Stimulated activated CD8-positive, alpha-beta memory T cell treated with anti-CD3 and anti-CD28 coated beads, Interleukin-2, amount 100 ng/mL, for 1 hour (primary cell): ENCODE data around the gene ZBTB46.

ENCODE experiments used
- DNase-seq, 2 donors: peaks; one replicate each; pipeline ENCODE4 v3.0.0-alpha.2; 2020; ENCODE audit warnings: low read depth in 2 of 2

The ZBTB46 gene

GRCh38 chr20:63746751-63747315 lies 84.2 kb downstream of the ZBTB46 start:
- no peak for DNase-seq

- DNase-seq = no peak
Observed at GRCh38 chr20:63745961-63746731, 84.9 kb downstream of the ZBTB46 start.

- DNase-seq = no peak
Observed at GRCh38 chr20:63745424-63745805, 85.6 kb downstream of the ZBTB46 start.

GRCh38 chr20:63744574-63745423 lies 86.3 kb downstream of the ZBTB46 start:
- no peak for DNase-seq

GRCh38 chr20:63744158-63744557 lies 86.9 kb downstream of the ZBTB46 start:
- DNase-seq = no peak

- no peak for DNase-seq
Observed at GRCh38 chr20:63743210-63743970, 87.7 kb downstream of the ZBTB46 start.

GRCh38 chr20:63742381-63743024 lies 88.6 kb downstream of the ZBTB46 start:
- no peak for DNase-seq

- no peak for DNase-seq
Observed at GRCh38 chr20:63741676-63742380, 89.2 kb downstream of the ZBTB46 start.

- DNase-seq = no peak
Observed at GRCh38 chr20:63741354-63741675, 89.7 kb downstream of the ZBTB46 start.

GRCh38 chr20:63740627-63741353 lies 90.3 kb downstream of the ZBTB46 start:
- no peak for DNase-seq

- no peak for DNase-seq
Observed at GRCh38 chr20:63740070-63740626, 90.9 kb downstream of the ZBTB46 start.

- peak in 1 of 2 donors; percentile 53 for DNase-seq
Observed at GRCh38 chr20:63739130-63740069, 91.7 kb downstream of the ZBTB46 start, which contains the start of gene SLC2A4RG. Gene SLC2A4RG (plus strand): TSS chr20:63739776. CDS start chr20:63739913, 137 bp downstream.

- no peak for DNase-seq
Observed at GRCh38 chr20:63738687-63739129, 92.4 kb downstream of the ZBTB46 start.

GRCh38 chr20:63737945-63738686 lies 92.9 kb downstream of the ZBTB46 start:
- no peak for DNase-seq

- no peak for DNase-seq
Observed at GRCh38 chr20:63737695-63737944, 93.4 kb downstream of the ZBTB46 start.

GRCh38 chr20:63736893-63737694 lies 94.0 kb downstream of the ZBTB46 start:
- DNase-seq = peak; percentile 35 to 47
